ENCODE results near the gene RNU7-1.
A peak's percentile ranks its signal among the peaks of the same experiment; 100 is the strongest.

The RNU7-1 gene

DNA sequence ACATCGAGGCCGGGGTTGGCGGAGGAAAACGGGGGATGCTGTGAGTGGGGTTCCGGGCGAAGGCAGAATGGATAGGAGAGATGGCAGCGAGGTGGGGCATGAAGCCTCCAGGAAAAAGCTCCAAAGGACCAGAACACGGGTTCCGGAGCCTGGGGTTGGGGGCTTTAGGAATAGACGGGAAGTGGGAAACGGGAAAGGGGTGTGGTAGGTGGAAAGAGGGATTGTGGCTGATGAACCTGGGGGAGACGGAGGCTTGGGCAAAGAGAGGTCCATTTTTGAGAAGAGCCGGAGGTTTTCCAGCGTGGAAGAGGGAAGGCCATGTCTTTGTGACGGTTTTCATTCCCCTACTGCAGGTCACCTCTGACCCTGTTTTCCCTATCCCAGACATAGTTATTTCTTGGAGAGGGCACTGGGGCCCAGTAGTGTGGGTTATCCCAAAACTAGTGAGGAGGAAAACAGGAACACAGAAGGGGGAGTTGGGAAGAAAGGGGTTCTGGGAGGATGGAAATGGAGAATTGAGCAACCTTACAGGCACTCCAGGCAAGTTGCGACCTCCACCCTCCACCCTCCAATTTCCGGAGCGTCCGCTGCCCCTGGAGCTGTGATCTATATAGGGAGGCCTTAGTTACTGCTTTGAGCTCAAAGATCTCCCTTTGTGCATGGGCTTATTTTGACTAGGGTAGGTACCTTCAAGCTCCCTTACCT lies 14.8 kb upstream of the RNU7-1 start:
- no peaks in the 10 kb centered on the region for H3K27me3 ChIP-seq (replicated peaks; ENCODE audit: control insufficient read depth, insufficient read depth, low read length, poor library complexity, severe bottlenecking)

DNA sequence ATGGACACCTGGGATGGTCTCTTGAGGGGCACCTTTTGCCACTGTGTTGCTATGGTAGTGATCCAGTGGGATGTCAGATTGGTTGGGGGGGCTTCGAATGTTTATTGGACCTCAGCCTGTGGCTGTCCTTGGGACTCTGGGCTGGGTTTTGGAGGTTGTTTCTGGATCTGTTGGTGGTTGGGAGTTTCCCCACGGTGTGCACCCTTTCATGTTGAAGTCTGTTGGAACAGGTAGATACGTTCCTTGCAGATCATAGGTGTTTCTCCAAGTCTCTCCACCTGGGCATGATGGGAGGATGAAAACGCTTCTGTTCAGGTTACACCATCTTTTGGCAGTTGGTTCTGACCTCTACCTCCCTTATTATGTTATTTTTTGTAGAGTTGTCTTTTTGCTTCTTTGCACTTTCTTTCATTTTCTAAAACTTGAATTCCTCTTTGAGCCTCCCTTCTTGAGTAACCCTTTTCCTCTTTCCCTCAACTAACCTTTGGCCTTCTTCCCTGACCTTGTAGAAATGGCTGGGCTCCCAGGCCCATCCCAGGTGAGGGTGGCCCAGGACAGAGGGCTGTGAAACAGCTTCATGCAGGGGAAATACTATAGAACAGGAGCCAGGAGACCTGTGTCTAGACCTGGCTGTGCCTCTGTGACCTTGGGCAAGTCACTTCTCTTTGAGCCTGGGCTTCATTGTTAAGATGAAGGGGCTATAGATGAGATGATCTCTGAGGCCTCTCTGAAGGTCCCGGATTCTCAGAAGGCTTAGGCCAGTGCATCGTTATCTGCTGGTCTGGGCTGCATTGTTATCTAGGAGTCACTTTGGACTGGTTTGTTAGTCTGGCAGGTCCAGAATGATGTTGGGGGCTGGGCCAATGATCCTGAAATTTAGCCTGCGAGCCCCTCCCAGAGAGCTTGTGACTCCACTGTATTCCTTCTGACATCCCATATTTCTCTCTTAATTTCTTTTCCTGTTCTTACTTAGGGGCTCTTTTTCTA lies 13.9 kb upstream of the RNU7-1 start:
- peak overlapping the region; percentile 76 for H3K27ac ChIP-seq (ENCODE audit: insufficient read depth, low read length, poor library complexity, severe bottlenecking)
- H3K9me3 ChIP-seq (ENCODE audit: control insufficient read depth, low read length): no peaks in the 10 kb centered on the region
- H3K36me3 ChIP-seq (ENCODE audit: control insufficient read depth, insufficient read depth, low read length): no peaks in the 10 kb centered on the region
- H3K27me3 ChIP-seq (replicated peaks; ENCODE audit: control insufficient read depth, insufficient read depth, low read length, poor library complexity, severe bottlenecking): no peaks in the 10 kb centered on the region
- H3K4me1 ChIP-seq (ENCODE audit: control insufficient read depth, insufficient read depth, low read length, poor library complexity, severe bottlenecking): peaks cover 20% of the 10 kb centered on the region
- DNase-seq: no peak
- no peak overlapping the region for H3K4me3 ChIP-seq (ENCODE audit: insufficient read depth, low read depth, low read length, poor library complexity, severe bottlenecking)

More for the DNA sequence above, 14.8 kb upstream of the RNU7-1 start:
- peak overlapping the region; percentile 68 for H3K4me3 ChIP-seq (ENCODE audit: insufficient read depth, low read depth, low read length, poor library complexity, severe bottlenecking)
- H3K4me1 ChIP-seq (ENCODE audit: control insufficient read depth, insufficient read depth, low read length, poor library complexity, severe bottlenecking): peaks cover 23% of the 10 kb centered on the region
- no peaks in the 10 kb centered on the region for H3K36me3 ChIP-seq (ENCODE audit: control insufficient read depth, insufficient read depth, low read length)
- H3K27ac ChIP-seq (ENCODE audit: insufficient read depth, low read length, poor library complexity, severe bottlenecking): peak overlapping the region; percentile 76
- no peaks in the 10 kb centered on the region for H3K9me3 ChIP-seq (ENCODE audit: control insufficient read depth, low read length)
- no peak for DNase-seq

DNA sequence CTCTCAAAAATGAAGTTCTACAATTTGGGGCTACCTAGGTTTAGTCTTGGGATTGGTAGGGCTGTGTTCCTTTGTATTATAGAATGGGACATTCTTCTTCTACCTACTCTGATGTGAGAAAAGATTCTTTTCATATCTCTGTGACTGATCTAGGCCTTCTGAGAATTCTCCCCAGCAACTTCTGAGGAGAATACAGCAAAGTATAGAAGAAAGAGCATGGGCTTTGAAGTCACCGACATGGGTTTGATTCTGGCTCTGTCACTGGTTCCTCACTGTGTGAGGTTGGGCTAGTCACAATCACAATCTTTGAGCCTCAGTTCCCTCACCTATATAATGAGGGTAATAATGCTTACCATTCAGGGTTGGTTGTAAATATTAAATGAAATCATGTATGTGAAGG lies 10.8 kb upstream of the RNU7-1 start:
- H3K4me1 ChIP-seq (ENCODE audit: control insufficient read depth, insufficient read depth, low read length, poor library complexity, severe bottlenecking): peaks cover 32% of the 10 kb centered on the region
- H3K36me3 ChIP-seq (ENCODE audit: control insufficient read depth, insufficient read depth, low read length): peaks cover 9% of the 10 kb centered on the region
- no peak overlapping the region for H3K4me3 ChIP-seq (ENCODE audit: insufficient read depth, low read depth, low read length, poor library complexity, severe bottlenecking)
- no peaks in the 10 kb centered on the region for H3K9me3 ChIP-seq (ENCODE audit: control insufficient read depth, low read length)
- no peaks in the 10 kb centered on the region for H3K27me3 ChIP-seq (replicated peaks; ENCODE audit: control insufficient read depth, insufficient read depth, low read length, poor library complexity, severe bottlenecking)
- no peak for DNase-seq
- no peak overlapping the region for H3K27ac ChIP-seq (ENCODE audit: insufficient read depth, low read length, poor library complexity, severe bottlenecking)

DNA sequence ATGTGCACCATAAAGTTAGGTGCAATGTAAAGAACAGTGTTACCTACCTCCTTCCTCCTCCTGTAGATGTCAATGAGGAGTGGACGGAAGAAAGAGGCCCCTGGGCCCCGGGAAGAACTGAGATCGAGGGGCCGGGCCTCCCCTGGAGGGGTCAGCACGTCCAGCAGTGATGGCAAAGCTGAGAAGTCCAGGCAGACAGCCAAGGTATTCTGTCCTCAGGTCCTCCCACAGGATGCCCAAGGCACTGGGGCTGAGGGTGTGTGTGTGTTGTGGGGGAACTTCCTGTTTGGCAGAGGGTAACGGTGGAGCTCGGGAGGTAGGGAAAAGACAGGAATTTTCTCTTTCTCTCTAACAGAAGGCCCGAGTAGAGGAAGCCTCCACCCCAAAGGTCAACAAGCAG lies 9.5 kb upstream of the RNU7-1 start:
- no peak for DNase-seq
- Histone ChIP-seq H3K9me3 (ENCODE audit: control insufficient read depth, low read length) (no peaks in the 10 kb centered on the region), H3K4me3 (ENCODE audit: insufficient read depth, low read depth, low read length, poor library complexity, severe bottlenecking) (no peak overlapping the region), H3K36me3 (ENCODE audit: control insufficient read depth, insufficient read depth, low read length) (peaks cover 9% of the 10 kb centered on the region), H3K27ac (ENCODE audit: insufficient read depth, low read length, poor library complexity, severe bottlenecking) (no peak overlapping the region), H3K4me1 (ENCODE audit: control insufficient read depth, insufficient read depth, low read length, poor library complexity, severe bottlenecking) (peaks cover 30% of the 10 kb centered on the region), H3K27me3 (replicated peaks; ENCODE audit: control insufficient read depth, insufficient read depth, low read length, poor library complexity, severe bottlenecking) (no peaks in the 10 kb centered on the region)

DNA sequence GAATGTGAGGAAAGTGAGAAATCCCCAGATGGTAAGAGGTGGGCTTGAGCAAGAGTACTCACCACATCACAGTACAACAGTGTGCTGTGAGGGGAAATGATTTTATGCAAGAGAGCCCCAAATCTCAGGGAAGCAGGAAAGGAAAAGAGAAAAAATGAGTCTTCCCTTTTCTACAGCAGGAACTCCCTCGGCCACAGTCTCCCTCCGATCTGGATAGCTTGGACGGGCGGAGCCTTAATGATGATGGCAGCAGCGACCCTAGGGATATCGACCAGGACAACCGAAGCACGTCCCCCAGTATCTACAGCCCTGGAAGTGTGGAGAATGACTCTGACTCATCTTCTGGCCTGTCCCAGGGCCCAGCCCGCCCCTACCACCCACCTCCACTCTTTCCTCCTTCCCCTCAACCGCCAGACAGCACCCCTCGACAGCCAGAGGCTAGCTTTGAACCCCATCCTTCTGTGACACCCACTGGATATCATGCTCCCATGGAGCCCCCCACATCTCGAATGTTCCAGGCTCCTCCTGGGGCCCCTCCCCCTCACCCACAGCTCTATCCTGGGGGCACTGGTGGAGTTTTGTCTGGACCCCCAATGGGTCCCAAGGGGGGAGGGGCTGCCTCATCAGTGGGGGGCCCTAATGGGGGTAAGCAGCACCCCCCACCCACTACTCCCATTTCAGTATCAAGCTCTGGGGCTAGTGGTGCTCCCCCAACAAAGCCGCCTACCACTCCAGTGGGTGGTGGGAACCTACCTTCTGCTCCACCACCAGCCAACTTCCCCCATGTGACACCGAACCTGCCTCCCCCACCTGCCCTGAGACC lies 8.0 kb upstream of the RNU7-1 start:
- Histone ChIP-seq H3K4me1 (ENCODE audit: control insufficient read depth, insufficient read depth, low read length, poor library complexity, severe bottlenecking) (peaks cover 23% of the 10 kb centered on the region), H3K27me3 (replicated peaks; ENCODE audit: control insufficient read depth, insufficient read depth, low read length, poor library complexity, severe bottlenecking) (no peaks in the 10 kb centered on the region), H3K4me3 (ENCODE audit: insufficient read depth, low read depth, low read length, poor library complexity, severe bottlenecking) (no peak overlapping the region), H3K9me3 (ENCODE audit: control insufficient read depth, low read length) (no peaks in the 10 kb centered on the region), H3K27ac (ENCODE audit: insufficient read depth, low read length, poor library complexity, severe bottlenecking) (peak overlapping the region; percentile 84), H3K36me3 (ENCODE audit: control insufficient read depth, insufficient read depth, low read length) (peaks cover 9% of the 10 kb centered on the region)
- DNase-seq: no peak

- no peak for DNase-seq
- Histone ChIP-seq H3K27me3 (replicated peaks; ENCODE audit: control insufficient read depth, insufficient read depth, low read length, poor library complexity, severe bottlenecking) (no peaks in the 10 kb centered on the region), H3K4me1 (ENCODE audit: control insufficient read depth, insufficient read depth, low read length, poor library complexity, severe bottlenecking) (peaks cover 23% of the 10 kb centered on the region), H3K9me3 (ENCODE audit: control insufficient read depth, low read length) (no peaks in the 10 kb centered on the region), H3K36me3 (ENCODE audit: control insufficient read depth, insufficient read depth, low read length) (peaks cover 9% of the 10 kb centered on the region), H3K27ac (ENCODE audit: insufficient read depth, low read length, poor library complexity, severe bottlenecking) (peak overlapping the region; percentile 84), H3K4me3 (ENCODE audit: insufficient read depth, low read depth, low read length, poor library complexity, severe bottlenecking) (no peak overlapping the region)
Measured at GRCh38 chr12:6936194-6936635, 7.4 kb upstream of the RNU7-1 start.

DNA sequence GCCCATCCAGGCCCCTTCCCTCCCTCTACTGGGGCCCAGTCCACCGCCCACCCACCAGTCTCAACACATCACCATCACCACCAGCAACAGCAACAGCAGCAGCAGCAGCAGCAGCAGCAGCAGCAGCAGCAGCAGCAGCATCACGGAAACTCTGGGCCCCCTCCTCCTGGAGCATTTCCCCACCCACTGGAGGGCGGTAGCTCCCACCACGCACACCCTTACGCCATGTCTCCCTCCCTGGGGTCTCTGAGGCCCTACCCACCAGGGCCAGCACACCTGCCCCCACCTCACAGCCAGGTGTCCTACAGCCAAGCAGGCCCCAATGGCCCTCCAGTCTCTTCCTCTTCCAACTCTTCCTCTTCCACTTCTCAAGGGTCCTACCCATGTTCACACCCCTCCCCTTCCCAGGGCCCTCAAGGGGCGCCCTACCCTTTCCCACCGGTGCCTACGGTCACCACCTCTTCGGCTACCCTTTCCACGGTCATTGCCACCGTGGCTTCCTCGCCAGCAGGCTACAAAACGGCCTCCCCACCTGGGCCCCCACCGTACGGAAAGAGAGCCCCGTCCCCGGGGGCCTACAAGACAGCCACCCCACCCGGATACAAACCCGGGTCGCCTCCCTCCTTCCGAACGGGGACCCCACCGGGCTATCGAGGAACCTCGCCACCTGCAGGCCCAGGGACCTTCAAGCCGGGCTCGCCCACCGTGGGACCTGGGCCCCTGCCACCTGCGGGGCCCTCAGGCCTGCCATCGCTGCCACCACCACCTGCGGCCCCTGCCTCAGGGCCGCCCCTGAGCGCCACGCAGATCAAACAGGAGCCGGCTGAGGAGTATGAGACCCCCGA lies 6.8 kb upstream of the RNU7-1 start:
- H3K27me3 ChIP-seq (replicated peaks; ENCODE audit: control insufficient read depth, insufficient read depth, low read length, poor library complexity, severe bottlenecking): no peaks in the 10 kb centered on the region
- peak overlapping the region; percentile 56 for H3K4me3 ChIP-seq (ENCODE audit: insufficient read depth, low read depth, low read length, poor library complexity, severe bottlenecking)
- H3K9me3 ChIP-seq (ENCODE audit: control insufficient read depth, low read length): no peaks in the 10 kb centered on the region
- peaks cover 9% of the 10 kb centered on the region for H3K36me3 ChIP-seq (ENCODE audit: control insufficient read depth, insufficient read depth, low read length)
- no peak for DNase-seq
- peak overlapping the region; percentile 84 for H3K27ac ChIP-seq (ENCODE audit: insufficient read depth, low read length, poor library complexity, severe bottlenecking)
- H3K4me1 ChIP-seq (ENCODE audit: control insufficient read depth, insufficient read depth, low read length, poor library complexity, severe bottlenecking): peaks cover 23% of the 10 kb centered on the region

GRCh38 chr12:6937481-6938352 lies 5.9 kb upstream of the RNU7-1 start:
- Histone ChIP-seq H3K4me1 (ENCODE audit: control insufficient read depth, insufficient read depth, low read length, poor library complexity, severe bottlenecking) (peaks cover 23% of the 10 kb centered on the region), H3K27me3 (replicated peaks; ENCODE audit: control insufficient read depth, insufficient read depth, low read length, poor library complexity, severe bottlenecking) (no peaks in the 10 kb centered on the region), H3K27ac (ENCODE audit: insufficient read depth, low read length, poor library complexity, severe bottlenecking) (peak overlapping the region; percentile 84), H3K4me3 (ENCODE audit: insufficient read depth, low read depth, low read length, poor library complexity, severe bottlenecking) (peak overlapping the region; percentile 56), H3K36me3 (ENCODE audit: control insufficient read depth, insufficient read depth, low read length) (peaks cover 9% of the 10 kb centered on the region), H3K9me3 (ENCODE audit: control insufficient read depth, low read length) (no peaks in the 10 kb centered on the region)
- peak; percentile 86 to 91 (median 91) for DNase-seq
